CD4-positive, CD25-positive, alpha-beta regulatory T cell (primary cell): Measurements from ENCODE around the gene BTN3A1. TPM values are rescaled to one million over a fixed set of nuclear protein-coding genes. Genes with fewer than 3 reads are reported as not detected.

ENCODE experiments used
- ATAC-seq, 2 donors: fragments of 150-1000 bp; cut with Tn5 transposase; one replicate each; pipeline ENCODE4 v1.10.0; 2021; ENCODE audit warnings: low read depth in 2 of 2, moderate number of reproducible peaks in 2 of 2, moderate library complexity in 1 of 2
- DNase-seq, 3 donors: peaks; one replicate each; pipeline versions ENCODE4 v3.0.0 to v3.0.0-alpha.2; 2012 to 2022; ENCODE audit warnings: mixed read lengths in 1 of 3
- H3K27ac ChIP-seq: one replicate; pipeline ENCODE4 v1.7.0; 2013; ENCODE audit warnings: mild to moderate bottlenecking, low read length; ENCODE audit not compliant: insufficient read depth, poor library complexity, severe bottlenecking
- H3K27me3 ChIP-seq: one replicate; pipeline ENCODE4 v1.7.0; 2013; ENCODE audit warnings: low read length; ENCODE audit not compliant: control insufficient read depth, insufficient read depth
- H3K36me3 ChIP-seq: one replicate; pipeline ENCODE4 v1.7.0; 2013; ENCODE audit warnings: mild to moderate bottlenecking, low read length, moderate library complexity; ENCODE audit not compliant: control insufficient read depth, insufficient read depth
- H3K4me1 ChIP-seq: 2 replicates; pipeline ENCODE4 v1.7.0; 2013; ENCODE audit warnings: mild to moderate bottlenecking, low read length; ENCODE audit not compliant: insufficient read depth, control insufficient read depth, poor library complexity, severe bottlenecking
- H3K4me3 ChIP-seq: one replicate; pipeline ENCODE4 v1.7.0; 2013; ENCODE audit warnings: low read depth, mild to moderate bottlenecking, low read length, moderate library complexity
- H3K9me3 ChIP-seq, 2 experiments: 1 replicate in 1 of 2; 2 replicates in 1 of 2; pipeline ENCODE4 v1.7.0; 2013; ENCODE audit warnings: low read length in 2 of 2, mild to moderate bottlenecking in 1 of 2, moderate library complexity in 1 of 2; ENCODE audit not compliant: control insufficient read depth in 2 of 2
- H3K27ac Mint-ChIP-seq, 3 donors: one replicate each; pipeline ENCODE4 v1.8.0; 2020 to 2022; ENCODE audit warnings: mild to moderate bottlenecking in 3 of 3, mixed read lengths in 3 of 3, moderate library complexity in 2 of 3
- H3K27me3 Mint-ChIP-seq: one replicate; pipeline ENCODE4 v1.8.0; 2022; ENCODE audit warnings: mild to moderate bottlenecking, mixed read lengths
- H3K36me3 Mint-ChIP-seq: one replicate; pipeline ENCODE4 v1.8.0; 2020; ENCODE audit warnings: mixed read lengths
- H3K4me1 Mint-ChIP-seq, 4 donors: one replicate each; pipeline ENCODE4 v1.8.0; 2020 to 2022; ENCODE audit warnings: mixed read lengths in 4 of 4, mild to moderate bottlenecking in 1 of 4
- H3K4me3 Mint-ChIP-seq, 4 donors: one replicate each; pipeline ENCODE4 v1.8.0; 2020 to 2022; ENCODE audit warnings: mild to moderate bottlenecking in 4 of 4, mixed read lengths in 4 of 4, moderate library complexity in 3 of 4
- H3K9me3 Mint-ChIP-seq, 7 donors: one replicate each; pipeline ENCODE4 v1.8.0; 2020 to 2022; ENCODE audit warnings: mixed read lengths in 7 of 7, mild to moderate bottlenecking in 3 of 7, moderate library complexity in 2 of 7
- polyA plus RNA-seq, 4 donors: library from polyadenylated mRNA; unstranded; fragments of 300-500 nt; fragmentation: Illumina TruSeq; gene quantifications; one replicate each; pipeline ENCODE4 v1.2.3, GENCODE V29; 2021
- total RNA-seq: library from RNA; stranded (reverse); gene quantifications from one replicate; pipeline ENCODE4 v1.2.3, GENCODE V29; 2022

BTN3A1 gene
- total and polyA plus RNA-seq, 5 donors from 2014 or later: 67.4 to 279 (median 72.0) TPM

DNA sequence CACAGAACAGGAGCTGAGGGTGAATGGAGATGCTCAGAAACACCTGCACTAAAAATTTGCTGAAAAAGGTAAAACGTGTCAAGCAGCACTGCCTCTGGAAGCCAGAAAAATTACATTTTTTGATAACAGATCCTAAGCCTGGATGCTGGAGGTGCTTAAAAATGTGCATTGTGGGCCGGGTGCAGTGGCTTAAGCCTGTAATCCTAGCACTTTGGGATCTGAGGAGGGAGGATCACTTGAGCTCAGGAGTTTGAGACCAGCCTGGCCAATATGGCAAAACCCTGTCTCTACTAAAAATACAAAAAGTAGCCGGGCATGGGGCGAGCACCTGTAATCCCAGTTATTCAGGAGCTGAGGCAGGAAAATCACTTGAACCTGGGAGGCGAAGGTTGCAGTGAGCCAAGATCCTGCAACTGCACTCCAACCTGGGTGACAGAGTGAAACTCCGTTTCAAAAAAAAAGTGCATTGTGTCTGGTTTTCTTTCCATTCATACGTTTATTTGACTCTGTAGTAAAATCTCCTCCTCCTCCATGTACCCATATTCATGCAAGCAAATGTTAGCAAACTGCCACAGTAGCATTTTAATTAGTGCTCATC, 587 bp upstream of the BTN3A1 start:
- Histone ChIP-seq H3K4me3 (peak overlapping the region; percentile 99), H3K27ac (peak overlapping the region; percentile 89), H3K4me1 (peaks cover 39% of the 10 kb centered on the region), H3K36me3 (peaks cover 17% of the 10 kb centered on the region), H3K27me3 (no peaks in the 10 kb centered on the region), H3K9me3 (no peaks in the 10 kb centered on the region)
- DNase-seq (no peak), ATAC-seq (no peak)
- Mint-ChIP-seq H3K4me1 (peaks cover 5 to 54% (median 39%) of the 10 kb centered on the region in 4 donors), H3K9me3 (no peaks in the 10 kb centered on the region), H3K36me3 (peaks cover 18% of the 10 kb centered on the region), H3K27me3 (no peaks in the 10 kb centered on the region), H3K4me3 (peak overlapping the region; percentile 99 to 100 (median 100)), H3K27ac (peak overlapping the region; percentile 99 to 100 (median 99))

DNA sequence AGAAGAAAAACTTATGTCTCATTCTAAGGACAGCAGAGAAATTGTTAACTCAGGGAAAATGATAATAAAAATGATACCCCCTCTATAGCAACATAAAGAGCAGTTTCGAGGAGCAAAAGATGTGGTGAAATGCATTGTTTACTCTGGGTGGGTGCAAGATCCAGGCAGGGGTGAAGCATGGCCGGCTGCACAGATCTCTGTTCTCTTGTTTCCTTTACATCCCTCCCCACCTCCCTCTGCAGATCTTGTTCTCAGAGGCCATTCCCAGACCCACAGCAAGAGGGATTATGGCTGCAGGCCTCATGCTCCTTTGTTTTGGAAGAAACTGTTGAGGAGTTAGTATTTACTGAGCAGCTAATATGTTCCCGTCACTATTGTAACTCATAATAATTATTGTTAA, 1.8 kb downstream of the BTN3A1 start:
- Mint-ChIP-seq H3K4me1 (peaks cover 14 to 75% (median 58%) of the 10 kb centered on the region in 4 donors), H3K36me3 (peaks cover 38% of the 10 kb centered on the region), H3K9me3 (no peaks in the 10 kb centered on the region), H3K27ac (peak overlapping the region; percentile 38 to 99 (median 41)), H3K27me3 (no peaks in the 10 kb centered on the region), H3K4me3 (peak overlapping the region; percentile 99 to 100 (median 100))
- Histone ChIP-seq H3K36me3 (peaks cover 42% of the 10 kb centered on the region), H3K9me3 (no peaks in the 10 kb centered on the region), H3K4me3 (peak overlapping the region; percentile 99), H3K27ac (no peak overlapping the region), H3K4me1 (peaks cover 53% of the 10 kb centered on the region), H3K27me3 (no peaks in the 10 kb centered on the region)
- ATAC-seq (no peak), DNase-seq (no peak)

DNA sequence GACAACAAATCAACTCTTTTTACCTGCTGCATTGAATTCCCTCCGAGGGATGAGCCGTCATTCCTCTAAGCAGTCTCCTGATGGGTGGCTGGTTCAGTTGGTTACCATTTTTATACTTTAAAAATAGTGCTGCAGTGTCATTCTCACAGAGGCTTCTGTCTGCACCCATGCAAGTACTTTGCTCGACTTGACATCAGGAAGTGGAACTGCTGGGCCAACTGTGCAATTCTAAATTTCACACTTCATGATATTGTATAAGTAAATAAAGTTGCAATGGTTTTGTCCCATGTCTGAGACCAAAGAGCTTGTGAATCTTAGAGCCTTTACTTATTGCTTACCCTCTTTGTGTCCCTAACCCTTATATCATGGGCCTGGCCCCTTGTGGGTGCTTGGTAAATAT, 2.5 kb downstream of the BTN3A1 start:
- Mint-ChIP-seq H3K27ac (peak overlapping the region; percentile 76 to 99 (median 83)), H3K9me3 (no peaks in the 10 kb centered on the region), H3K36me3 (peaks cover 41% of the 10 kb centered on the region), H3K4me3 (peak overlapping the region; percentile 99 to 100 (median 100)), H3K27me3 (no peaks in the 10 kb centered on the region), H3K4me1 (peaks cover 14 to 78% (median 58%) of the 10 kb centered on the region in 4 donors)
- Histone ChIP-seq H3K27ac (no peak overlapping the region), H3K9me3 (no peaks in the 10 kb centered on the region), H3K36me3 (peaks cover 48% of the 10 kb centered on the region), H3K27me3 (no peaks in the 10 kb centered on the region), H3K4me1 (peaks cover 53% of the 10 kb centered on the region), H3K4me3 (peak overlapping the region; percentile 99)
- ATAC-seq (no peak), DNase-seq (peak in 1 of 3 donors; percentile 24)

DNA sequence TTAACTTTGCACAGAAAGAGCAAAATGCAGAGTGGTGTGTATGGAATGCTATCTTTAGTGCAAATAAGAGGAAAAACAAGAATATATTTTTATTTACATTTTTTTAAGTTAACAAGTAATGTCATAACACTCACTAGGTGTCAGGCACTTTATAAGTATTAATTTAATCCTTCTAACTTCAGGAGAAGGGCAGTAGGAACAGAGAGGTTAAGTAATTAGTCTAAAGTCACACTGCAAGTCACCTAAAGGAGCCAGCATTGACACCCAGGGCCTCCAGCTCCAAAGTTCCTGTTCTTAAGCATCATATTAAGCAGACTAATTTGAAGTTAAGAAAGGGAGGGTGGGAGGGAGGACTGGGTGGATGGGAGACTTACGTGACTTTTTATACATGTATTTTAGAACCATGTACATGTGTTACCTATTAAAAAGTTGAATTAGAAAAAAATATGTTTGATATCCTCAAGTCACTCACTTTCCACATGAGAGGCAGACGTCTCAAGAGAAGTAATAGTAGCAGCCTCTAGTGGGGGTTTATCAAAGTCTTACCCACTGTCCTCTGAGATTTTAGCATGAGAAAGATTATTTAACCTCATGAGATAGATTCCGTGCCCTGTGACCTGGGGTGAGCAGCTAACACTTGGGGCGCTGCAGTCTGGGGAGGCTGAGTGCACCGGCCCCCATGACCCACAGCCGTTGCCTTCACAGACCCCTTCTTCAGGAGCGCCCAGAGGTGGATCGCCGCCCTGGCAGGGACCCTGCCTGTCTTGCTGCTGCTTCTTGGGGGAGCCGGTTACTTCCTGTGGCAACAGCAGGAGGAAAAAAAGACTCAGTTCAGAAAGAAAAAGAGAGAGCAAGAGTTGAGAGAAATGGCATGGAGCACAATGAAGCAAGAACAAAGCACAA, 7.0 kb downstream of the BTN3A1 start:
- Histone ChIP-seq H3K9me3 (no peaks in the 10 kb centered on the region), H3K4me1 (peaks cover 35% of the 10 kb centered on the region), H3K36me3 (peaks cover 92% of the 10 kb centered on the region), H3K27me3 (no peaks in the 10 kb centered on the region), H3K4me3 (no peak overlapping the region), H3K27ac (no peak overlapping the region)
- Mint-ChIP-seq H3K4me1 (peaks cover 27 to 70% (median 52%) of the 10 kb centered on the region in 4 donors), H3K4me3 (no peak overlapping the region), H3K27ac (peak overlapping the region in 1 of 3 donors; percentile 52), H3K36me3 (peaks cover 69% of the 10 kb centered on the region), H3K27me3 (no peaks in the 10 kb centered on the region), H3K9me3 (peaks cover 0 to 1% (median 0%) of the 10 kb centered on the region in 7 donors)
- DNase-seq: no peak
- ATAC-seq: no peak

DNA sequence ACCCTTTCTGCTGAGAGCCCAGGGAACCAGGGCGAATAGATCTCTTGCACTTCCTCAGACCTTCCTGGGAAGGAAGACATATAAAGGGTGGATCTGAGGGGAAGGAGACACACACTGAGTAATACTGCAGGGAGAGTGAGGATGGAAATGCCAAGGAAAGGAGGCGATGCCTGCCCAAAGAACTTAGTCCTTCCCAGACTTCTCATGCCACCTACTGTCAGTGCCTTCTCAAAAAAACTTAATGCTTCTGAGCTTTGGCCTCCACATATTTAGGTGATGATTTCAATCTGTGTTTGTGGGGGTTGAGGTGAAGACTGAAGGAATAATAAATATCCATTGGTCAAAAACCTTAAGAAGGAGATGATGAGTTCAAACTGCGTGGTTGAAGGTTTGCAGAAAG, 9.7 kb downstream of the BTN3A1 start:
- Histone ChIP-seq H3K4me1 (peaks cover 12% of the 10 kb centered on the region), H3K36me3 (peaks cover 72% of the 10 kb centered on the region), H3K9me3 (no peaks in the 10 kb centered on the region), H3K27ac (no peak overlapping the region), H3K27me3 (no peaks in the 10 kb centered on the region), H3K4me3 (no peak overlapping the region)
- Mint-ChIP-seq H3K4me3 (no peak overlapping the region), H3K4me1 (peaks cover 28 to 48% (median 31%) of the 10 kb centered on the region in 4 donors), H3K27ac (peak overlapping the region in 2 of 3 donors; percentile 82 to 88), H3K36me3 (peaks cover 60% of the 10 kb centered on the region), H3K9me3 (peaks cover 0 to 7% (median 0%) of the 10 kb centered on the region in 7 donors), H3K27me3 (no peaks in the 10 kb centered on the region)
- DNase-seq (no peak), ATAC-seq (no peak)

DNA sequence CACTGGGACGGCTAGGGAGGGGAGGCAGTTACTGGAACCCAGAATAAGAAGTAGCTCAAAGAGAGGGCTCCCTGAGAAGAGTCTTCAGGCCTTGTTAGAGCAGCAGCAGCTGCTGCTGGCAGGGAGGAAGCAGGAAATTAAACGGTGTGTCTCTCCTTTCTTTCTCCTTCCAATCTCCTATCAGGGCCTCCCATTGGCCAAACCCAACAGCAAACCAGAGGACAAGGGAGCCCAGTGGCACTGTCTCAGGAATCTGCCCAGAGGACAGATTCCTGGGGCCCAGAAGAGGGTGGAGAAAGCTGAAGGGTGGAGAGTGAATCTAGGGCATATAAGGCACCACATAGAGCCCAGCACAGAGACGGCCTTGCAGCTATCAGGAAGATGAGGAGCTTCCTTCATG, 10.2 kb downstream of the BTN3A1 start:
- no peak for DNase-seq
- Mint-ChIP-seq H3K36me3 (peaks cover 58% of the 10 kb centered on the region), H3K27ac (peak overlapping the region; percentile 79 to 88 (median 82)), H3K4me3 (no peak overlapping the region), H3K9me3 (peaks cover 0 to 10% (median 3%) of the 10 kb centered on the region in 7 donors), H3K27me3 (no peaks in the 10 kb centered on the region), H3K4me1 (peaks cover 26 to 43% (median 28%) of the 10 kb centered on the region in 4 donors)
- no peak for ATAC-seq
- peaks cover 8% of the 10 kb centered on the region for H3K4me1 ChIP-seq
- no peak overlapping the region for H3K4me3 ChIP-seq
- no peak overlapping the region for H3K27ac ChIP-seq
- H3K27me3 ChIP-seq: no peaks in the 10 kb centered on the region
- H3K9me3 ChIP-seq: peaks cover 3 to 4% of the 10 kb centered on the region in 2 experiments
- H3K36me3 ChIP-seq: peaks cover 67% of the 10 kb centered on the region

DNA sequence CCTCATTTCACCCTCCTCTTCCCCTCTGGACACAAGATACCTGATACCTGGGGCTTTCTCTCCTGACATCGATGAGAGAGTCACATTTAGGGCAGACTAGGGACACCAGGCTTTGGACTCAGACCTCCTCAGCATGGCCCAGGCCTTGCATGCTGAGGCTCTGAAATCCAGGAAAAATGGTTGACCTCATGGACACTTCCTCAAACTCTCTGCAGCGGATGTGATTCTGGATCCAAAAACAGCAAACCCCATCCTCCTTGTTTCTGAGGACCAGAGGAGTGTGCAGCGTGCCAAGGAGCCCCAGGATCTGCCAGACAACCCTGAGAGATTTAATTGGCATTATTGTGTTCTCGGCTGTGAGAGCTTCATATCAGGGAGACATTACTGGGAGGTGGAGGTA, 10.9 kb downstream of the BTN3A1 start:
- H3K36me3 Mint-ChIP-seq: peaks cover 55% of the 10 kb centered on the region
- no peak overlapping the region for H3K27ac ChIP-seq
- peaks cover under 1% of the 10 kb centered on the region for H3K4me1 ChIP-seq
- H3K36me3 ChIP-seq: peaks cover 60% of the 10 kb centered on the region
- peak overlapping the region in 1 of 4 donors; percentile 10 for H3K4me3 Mint-ChIP-seq
- H3K27me3 ChIP-seq: no peaks in the 10 kb centered on the region
- no peaks in the 10 kb centered on the region for H3K27me3 Mint-ChIP-seq
- no peak overlapping the region for H3K4me3 ChIP-seq
- peaks cover 7 to 11% of the 10 kb centered on the region in 2 experiments for H3K9me3 ChIP-seq
- H3K27ac Mint-ChIP-seq: peak overlapping the region; percentile 65 to 82 (median 67)
- ATAC-seq: no peak
- peaks cover 19 to 36% (median 23%) of the 10 kb centered on the region in 4 donors for H3K4me1 Mint-ChIP-seq
- peaks cover 0 to 12% (median 5%) of the 10 kb centered on the region in 7 donors for H3K9me3 Mint-ChIP-seq
- DNase-seq: no peak
